Measurements from ENCODE around the gene CFAP73.
A peak's percentile ranks its signal among the peaks of the same experiment; 100 is the strongest.

The CFAP73 gene

DNA sequence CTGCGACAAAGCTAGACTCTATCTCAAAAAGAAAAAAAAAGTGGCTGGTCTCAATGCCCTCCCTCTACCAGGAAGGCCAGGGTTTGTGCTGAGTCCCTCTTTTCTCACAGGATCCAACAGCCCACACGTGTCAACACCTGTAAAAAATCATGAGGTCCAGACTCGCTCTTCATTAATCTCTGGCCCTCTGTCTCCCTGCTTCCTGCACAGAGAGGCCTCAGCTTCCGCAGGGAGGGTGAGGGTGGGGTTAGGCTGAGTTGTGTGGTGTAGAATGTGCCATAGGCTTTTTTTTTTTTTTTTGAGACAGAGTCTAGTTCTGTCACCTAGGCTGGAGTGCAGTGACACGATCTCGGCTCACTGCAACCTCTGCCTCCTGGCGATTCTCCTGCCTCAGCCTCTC lies 6.1 kb downstream of the CFAP73 start:
- H3K4me3 Mint-ChIP-seq = no peak overlapping the region
- DNase-seq = no peak
- H3K27ac Mint-ChIP-seq = no peak overlapping the region
- H3K36me3 Mint-ChIP-seq = peaks cover 20% of the 10 kb centered on the region
- no peaks in the 10 kb centered on the region for H3K9me3 Mint-ChIP-seq
- H3K27me3 Mint-ChIP-seq = peaks cover 47% of the 10 kb centered on the region
- CTCF ChIA-PET = interaction anchor here (0.7 kb wide), 2 partner anchors 20 to 400 kb away, joined by 3 read pairs; no protein-coding TSS in a partner anchor
- H3K4me1 Mint-ChIP-seq = peaks cover 42% of the 10 kb centered on the region

DNA sequence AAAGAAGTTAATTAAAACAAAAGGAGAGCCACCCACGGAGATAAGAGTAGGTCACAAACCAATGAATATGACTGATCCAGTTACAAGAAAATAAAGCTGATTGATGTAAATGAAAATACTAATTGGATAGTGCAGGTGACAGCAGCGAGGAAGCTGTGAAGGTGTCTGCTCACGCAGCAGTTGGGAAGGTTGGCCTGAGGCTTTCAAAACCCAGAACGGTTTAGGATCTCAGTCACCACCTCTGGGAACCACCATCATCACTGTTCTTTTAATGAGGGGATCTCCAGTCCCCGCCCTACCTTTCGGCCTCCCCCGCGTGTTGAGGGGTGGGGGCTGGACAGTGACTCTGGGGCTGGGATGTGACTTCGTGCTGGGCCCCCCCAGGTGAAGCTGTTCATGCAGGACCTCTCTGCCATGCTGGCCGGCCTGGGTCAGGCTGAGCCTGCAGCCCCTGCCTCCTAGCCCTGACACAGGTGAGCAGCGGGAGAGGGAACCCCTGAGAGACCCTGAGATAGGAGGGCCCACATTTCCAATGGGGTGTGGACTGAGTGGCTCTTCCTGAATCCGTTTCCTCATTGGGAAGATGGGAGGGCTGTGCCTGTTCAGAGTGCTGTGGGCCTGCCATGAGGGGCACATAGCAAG lies 7.8 kb downstream of the CFAP73 start:
- CTCF ChIA-PET = no interaction called here
- H3K4me1 Mint-ChIP-seq = peaks cover 37% of the 10 kb centered on the region
- H3K36me3 Mint-ChIP-seq = peaks cover 28% of the 10 kb centered on the region
- no peak overlapping the region for H3K27ac Mint-ChIP-seq
- no peak overlapping the region for H3K4me3 Mint-ChIP-seq
- H3K9me3 Mint-ChIP-seq = no peaks in the 10 kb centered on the region
- no peak for DNase-seq
- H3K27me3 Mint-ChIP-seq = peaks cover 34% of the 10 kb centered on the region

DNA sequence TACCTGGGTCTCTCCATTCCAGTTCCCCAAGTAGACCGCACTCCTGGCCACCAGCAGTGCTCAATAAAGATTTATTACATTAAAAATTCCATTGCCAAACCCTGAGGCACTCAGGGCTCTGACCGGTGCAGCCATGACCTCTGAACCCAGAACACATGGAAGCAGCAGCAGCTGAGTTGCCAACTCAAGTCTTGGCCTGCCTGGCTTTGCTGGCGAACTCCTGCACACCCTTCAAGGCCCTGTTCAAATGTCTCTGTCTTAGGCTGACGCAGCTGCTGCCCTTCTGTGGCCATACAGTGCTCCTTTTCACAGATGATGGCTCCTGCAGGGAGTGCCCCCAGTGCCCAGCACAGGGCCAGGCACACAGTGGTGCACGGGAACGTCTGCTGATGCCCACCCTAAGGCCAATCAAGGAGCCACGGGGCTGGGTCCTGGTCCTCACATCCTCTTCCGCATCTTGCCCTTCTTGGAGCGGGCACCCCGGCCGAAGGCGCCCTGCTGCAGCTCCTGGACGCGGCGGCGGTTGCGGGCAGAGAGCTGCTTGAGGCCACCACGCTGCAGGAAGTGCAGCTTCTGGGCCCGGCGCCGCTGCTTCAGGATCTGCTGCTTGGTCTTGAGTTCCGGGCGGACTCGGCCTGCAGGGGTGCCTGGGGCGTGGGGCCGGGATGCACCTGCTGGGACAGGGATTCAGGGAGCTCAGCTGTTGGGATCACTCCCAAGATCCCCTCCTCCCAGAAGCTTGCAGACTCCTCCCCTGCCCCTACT lies 9.1 kb downstream of the CFAP73 start:
- Mint-ChIP-seq H3K27ac (no peak overlapping the region), H3K36me3 (peaks cover 40% of the 10 kb centered on the region)
- CTCF ChIA-PET = interaction anchor here (0.7 kb wide), 1 partner anchor 9 kb away, joined by 3 read pairs; the partner anchor contains the start of gene CFAP73

DNA sequence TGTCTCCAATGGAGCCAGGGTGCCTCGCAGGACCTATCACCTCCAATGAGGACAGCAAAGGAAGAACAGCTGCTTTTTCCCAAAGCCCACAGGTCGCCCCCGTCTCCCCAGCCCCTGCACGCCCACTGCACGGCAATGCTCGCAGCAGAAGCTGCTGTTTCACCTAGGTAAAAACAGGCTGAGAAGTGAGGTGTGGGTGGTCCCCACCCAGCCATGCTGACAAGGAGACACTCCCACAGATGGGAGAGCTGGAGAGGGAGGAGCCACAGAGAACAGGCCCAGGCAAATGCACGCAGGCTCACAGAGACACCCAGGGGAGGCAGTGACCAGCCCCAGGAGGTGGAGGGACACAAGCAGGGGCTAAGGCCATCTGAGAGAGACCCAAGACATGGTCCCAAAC lies 10.4 kb downstream of the CFAP73 start:
- H3K4me1 Mint-ChIP-seq = peaks cover 16% of the 10 kb centered on the region
- peak overlapping the region; percentile 64 for H3K27ac Mint-ChIP-seq
- H3K4me3 Mint-ChIP-seq = no peak overlapping the region
- H3K27me3 Mint-ChIP-seq = peaks cover 8% of the 10 kb centered on the region
- H3K9me3 Mint-ChIP-seq = no peaks in the 10 kb centered on the region
- CTCF ChIA-PET = interaction anchor here (0.7 to 1.1 kb wide), 2 partner anchors 167 to 168 kb away, joined by 4 to 6 read pairs; no protein-coding TSS in a partner anchor
- no peak for DNase-seq
- H3K36me3 Mint-ChIP-seq = peaks cover 42% of the 10 kb centered on the region

More for the DNA sequence above, 9.1 kb downstream of the CFAP73 start:
- peaks cover 25% of the 10 kb centered on the region for H3K4me1 Mint-ChIP-seq
- H3K4me3 Mint-ChIP-seq = no peak overlapping the region
- DNase-seq = no peak
- H3K9me3 Mint-ChIP-seq = no peaks in the 10 kb centered on the region
- H3K27me3 Mint-ChIP-seq = peaks cover 21% of the 10 kb centered on the region

DNA sequence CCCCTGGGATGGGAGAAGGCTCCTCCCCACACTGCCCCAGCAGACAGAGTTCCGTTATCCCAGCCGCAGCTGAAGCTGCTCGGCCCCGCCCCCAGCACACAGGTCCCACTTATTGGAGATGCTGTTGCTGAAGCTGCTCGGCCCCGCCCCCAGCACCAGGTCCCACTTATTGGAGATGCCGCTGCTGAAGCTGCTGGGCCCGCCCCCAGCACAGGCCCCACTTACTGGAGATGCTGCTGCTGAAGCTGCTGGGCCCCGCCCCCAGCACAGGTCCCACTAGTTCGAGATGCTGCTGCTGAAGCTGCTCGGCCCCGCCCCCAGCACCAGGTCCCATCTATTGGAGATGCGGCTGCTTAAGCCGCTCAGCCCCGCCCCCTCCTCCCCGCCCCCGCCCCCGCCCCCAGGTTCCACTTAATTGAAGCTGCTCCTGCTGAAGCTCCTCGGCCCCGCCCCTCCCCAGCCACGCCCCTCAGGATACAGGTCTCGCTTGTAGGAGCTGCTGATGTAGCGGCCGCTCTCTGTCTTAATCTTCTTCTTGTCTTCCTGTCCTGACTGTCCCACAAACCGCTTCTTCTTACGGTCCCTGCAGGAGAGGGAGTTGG lies 12.0 kb downstream of the CFAP73 start:
- Mint-ChIP-seq H3K27ac (no peak overlapping the region), H3K27me3 (no peaks in the 10 kb centered on the region), H3K4me3 (no peak overlapping the region), H3K36me3 (peaks cover 47% of the 10 kb centered on the region), H3K4me1 (peaks cover 7% of the 10 kb centered on the region), H3K9me3 (no peaks in the 10 kb centered on the region)
- no peak for DNase-seq
- CTCF ChIA-PET = interaction anchor here (2.6 kb wide), 1 partner anchor 13 kb away, joined by 11 read pairs; no protein-coding TSS in a partner anchor

DNA sequence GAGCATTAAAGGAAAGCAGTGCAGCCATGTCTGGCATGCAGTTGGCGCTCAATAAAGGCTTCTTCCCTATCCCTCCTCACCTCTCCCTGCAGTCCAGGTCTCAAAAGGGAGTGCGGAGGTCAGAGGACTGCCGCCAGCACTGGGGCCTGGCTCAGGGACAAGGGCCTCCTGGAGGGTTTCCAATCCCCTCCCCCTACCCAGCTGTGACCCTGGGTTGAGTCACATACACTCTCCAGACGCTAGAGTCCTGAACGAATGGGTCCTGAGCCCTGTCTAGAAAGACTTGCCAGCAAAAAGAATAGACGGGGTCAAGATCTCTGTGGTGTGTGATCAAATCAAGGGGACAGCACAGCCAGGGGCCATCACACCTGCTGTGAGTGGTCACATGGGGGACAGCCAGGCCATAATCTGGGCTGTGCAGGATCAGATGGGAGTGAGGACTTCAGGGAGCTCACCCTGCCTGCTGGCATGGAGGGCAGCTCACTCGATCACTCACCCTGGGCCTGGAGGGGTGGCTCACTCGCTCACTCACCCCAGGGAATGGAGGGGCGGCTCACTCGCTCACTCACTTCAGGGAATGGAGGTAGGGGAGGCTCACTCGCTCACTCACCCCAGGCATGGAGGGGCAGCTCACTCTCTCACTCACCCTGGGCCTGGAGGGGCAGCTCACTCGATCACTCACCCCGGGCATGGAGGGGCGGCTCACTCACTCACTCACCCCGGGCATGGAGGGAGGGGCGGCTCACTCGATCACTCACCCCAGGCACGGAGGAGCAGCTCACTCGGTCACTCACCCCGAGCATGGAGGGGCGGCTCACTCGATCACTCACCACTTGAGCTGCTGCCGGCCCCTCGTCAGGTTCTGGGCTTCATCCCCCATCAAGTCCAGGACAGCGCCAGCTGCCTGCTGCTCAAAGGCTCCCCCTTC lies 12.8 kb downstream of the CFAP73 start:
- CTCF ChIA-PET = interaction anchor here (1.6 to 2.6 kb wide), 2 partner anchors 9 to 12 kb away, joined by 3 to 11 read pairs; no protein-coding TSS in a partner anchor
- Mint-ChIP-seq H3K36me3 (peaks cover 46% of the 10 kb centered on the region), H3K9me3 (no peaks in the 10 kb centered on the region), H3K27me3 (no peaks in the 10 kb centered on the region), H3K27ac (peak overlapping the region; percentile 19), H3K4me3 (no peak overlapping the region), H3K4me1 (peaks cover 2% of the 10 kb centered on the region)
- DNase-seq = no peak

DNA sequence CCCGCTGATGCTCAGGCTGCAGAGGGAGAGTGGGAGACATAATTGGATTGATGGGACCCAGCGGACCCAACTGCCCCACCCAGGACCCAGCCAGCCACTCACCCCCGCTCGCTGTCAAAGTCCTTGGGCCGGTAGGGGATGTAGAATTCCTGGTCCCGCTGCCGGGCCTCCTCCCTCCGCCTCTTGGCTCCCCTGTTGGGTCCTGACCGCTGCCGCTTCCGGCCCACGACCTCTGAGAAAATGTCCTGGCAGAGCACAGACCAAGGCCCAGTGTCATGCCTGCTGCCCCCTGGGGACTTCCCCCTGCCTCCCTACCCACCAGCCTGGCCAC lies 13.5 kb downstream of the CFAP73 start:
- Mint-ChIP-seq H3K4me3 (no peak overlapping the region), H3K9me3 (no peaks in the 10 kb centered on the region), H3K4me1 (peaks cover 2% of the 10 kb centered on the region), H3K36me3 (peaks cover 46% of the 10 kb centered on the region), H3K27me3 (no peaks in the 10 kb centered on the region), H3K27ac (no peak overlapping the region)
- CTCF ChIA-PET = interaction anchor here (1.6 to 2.6 kb wide), 2 partner anchors 10 to 11 kb away, joined by 3 to 11 read pairs; no protein-coding TSS in a partner anchor
- no peak for DNase-seq

DNA sequence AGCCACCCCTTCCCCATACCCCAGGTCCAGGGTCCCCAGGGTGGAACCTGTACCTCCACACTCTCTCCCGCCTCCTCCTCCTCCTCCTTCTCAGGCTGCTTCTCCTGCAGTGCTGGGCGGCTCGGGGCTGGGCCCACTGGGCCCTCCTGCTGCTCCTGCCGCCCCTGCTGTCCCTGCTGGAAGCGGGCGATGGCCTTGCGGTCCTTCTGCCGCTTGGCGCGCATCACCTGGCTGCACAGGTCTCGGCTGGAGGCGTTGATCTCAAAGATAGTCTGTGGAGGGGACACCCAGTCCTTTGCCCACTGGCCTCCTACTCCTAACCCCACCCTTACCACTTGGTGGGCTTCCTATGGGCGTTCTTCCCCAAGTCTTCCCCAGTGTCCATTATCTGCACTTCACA lies 14.5 kb downstream of the CFAP73 start:
- H3K4me3 Mint-ChIP-seq = no peak overlapping the region
- CTCF ChIA-PET = interaction anchor here (1.5 to 1.6 kb wide), 2 partner anchors 9 to 11 kb away, joined by 3 to 6 read pairs; no protein-coding TSS in a partner anchor

DNA sequence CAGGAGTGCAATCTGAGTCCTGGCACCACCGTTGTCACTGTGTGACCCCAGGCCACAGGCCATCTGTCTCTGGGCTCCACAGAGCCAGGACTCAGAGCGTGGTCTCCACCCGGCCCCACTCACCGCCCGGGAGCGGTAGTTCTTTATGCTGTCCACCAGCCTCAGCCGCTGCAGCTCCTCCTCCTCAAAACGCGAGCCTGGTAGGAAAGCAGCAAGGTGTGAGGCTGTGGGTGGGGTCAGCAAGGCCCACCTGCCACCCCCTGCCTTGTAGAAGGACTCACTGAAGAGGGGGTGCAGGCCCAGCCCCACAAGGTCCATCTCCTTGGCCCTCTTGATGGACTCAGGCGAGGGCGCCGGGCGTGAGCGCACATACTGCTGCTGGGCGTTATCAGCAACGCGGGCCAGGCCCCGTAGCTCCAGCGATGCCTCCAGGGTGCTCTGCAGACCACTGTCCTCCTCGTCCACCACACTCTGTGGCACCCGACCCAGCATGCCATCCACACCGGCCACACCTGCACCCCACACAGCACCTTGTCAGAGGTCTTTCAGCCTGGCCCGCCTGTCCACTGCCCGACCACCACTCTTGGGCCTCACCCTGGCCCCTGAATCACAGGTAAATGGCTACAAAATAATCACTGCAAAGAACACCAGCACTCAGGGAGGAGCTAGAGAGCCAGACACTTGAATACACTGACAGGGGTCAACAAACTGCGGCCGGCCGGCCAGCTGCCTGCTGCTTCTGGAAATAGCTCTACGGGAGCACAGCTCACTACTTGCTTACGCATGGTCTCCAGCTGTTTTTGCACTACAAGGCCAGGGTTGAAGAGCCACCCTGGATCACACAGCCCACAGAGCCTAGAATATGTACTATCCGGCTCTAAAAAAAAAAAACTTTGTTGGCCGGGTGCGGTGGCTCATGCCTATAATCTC lies 16.3 kb downstream of the CFAP73 start:
- peaks cover 2% of the 10 kb centered on the region for H3K4me1 Mint-ChIP-seq
- no peak overlapping the region for H3K27ac Mint-ChIP-seq
- CTCF ChIA-PET = interaction anchor here (0.8 to 1.8 kb wide), 6 partner anchors 7 to 117 kb away, joined by 4 to 7 read pairs (median 4); no protein-coding TSS in a partner anchor
- DNase-seq = no peak
- H3K36me3 Mint-ChIP-seq = peaks cover 49% of the 10 kb centered on the region
- no peaks in the 10 kb centered on the region for H3K27me3 Mint-ChIP-seq
- H3K9me3 Mint-ChIP-seq = no peaks in the 10 kb centered on the region
- H3K4me3 Mint-ChIP-seq = no peak overlapping the region

More for the DNA sequence above, 14.5 kb downstream of the CFAP73 start:
- H3K4me1 Mint-ChIP-seq = peaks cover 2% of the 10 kb centered on the region
- no peak overlapping the region for H3K27ac Mint-ChIP-seq
- no peak for DNase-seq
- H3K27me3 Mint-ChIP-seq = no peaks in the 10 kb centered on the region
- no peaks in the 10 kb centered on the region for H3K9me3 Mint-ChIP-seq
- peaks cover 46% of the 10 kb centered on the region for H3K36me3 Mint-ChIP-seq

DNA sequence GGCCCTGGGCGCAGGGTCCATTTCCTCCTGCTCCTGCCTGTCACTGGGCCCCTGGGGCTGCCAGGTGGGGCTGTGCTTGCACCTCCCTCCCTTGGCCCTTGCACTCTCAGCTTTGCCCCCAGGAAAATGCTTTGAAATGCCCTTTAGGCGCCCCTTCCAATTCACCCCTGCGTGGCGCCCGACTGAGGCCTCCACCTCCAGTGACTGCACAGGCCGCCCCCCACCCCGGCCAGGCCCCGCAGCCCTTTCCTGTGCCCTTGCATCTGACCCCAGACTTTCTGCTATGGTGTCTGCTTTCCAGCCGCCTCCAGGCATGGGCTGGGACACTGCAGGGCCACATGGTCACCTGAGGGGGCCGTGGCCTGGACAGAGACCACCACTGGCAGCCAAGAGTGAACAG lies 18.3 kb downstream of the CFAP73 start:
- Mint-ChIP-seq H3K27ac (no peak overlapping the region), H3K4me3 (no peak overlapping the region), H3K27me3 (no peaks in the 10 kb centered on the region), H3K36me3 (peaks cover 53% of the 10 kb centered on the region), H3K4me1 (no peaks in the 10 kb centered on the region), H3K9me3 (no peaks in the 10 kb centered on the region)
- no peak for DNase-seq
- CTCF ChIA-PET = no interaction called here

DNA sequence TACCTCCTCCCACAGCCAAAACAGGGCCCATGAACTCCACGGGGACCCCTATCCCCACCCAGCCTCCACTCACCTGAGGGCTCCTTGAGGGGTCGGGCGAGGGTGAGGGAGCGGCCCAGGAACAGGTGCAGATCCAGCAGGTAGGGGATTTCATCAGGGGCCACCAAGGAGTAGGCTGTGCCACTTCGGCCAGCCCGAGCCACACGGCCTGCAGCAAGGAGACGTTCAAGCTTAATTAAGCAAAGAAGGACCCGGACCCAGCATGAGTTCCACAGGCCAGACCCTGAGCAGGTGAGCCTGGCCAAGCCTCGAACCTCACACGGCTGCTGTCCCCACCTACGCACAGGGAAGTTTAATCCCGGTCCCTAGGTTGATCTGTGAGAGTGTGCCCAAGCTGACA lies 20.2 kb downstream of the CFAP73 start:
- H3K27me3 Mint-ChIP-seq = no peaks in the 10 kb centered on the region
- CTCF ChIA-PET = no interaction called here
- no peak overlapping the region for H3K4me3 Mint-ChIP-seq
- no peak overlapping the region for H3K27ac Mint-ChIP-seq
- no peaks in the 10 kb centered on the region for H3K4me1 Mint-ChIP-seq
- peaks cover 54% of the 10 kb centered on the region for H3K36me3 Mint-ChIP-seq
- DNase-seq = no peak
- H3K9me3 Mint-ChIP-seq = no peaks in the 10 kb centered on the region

DNA sequence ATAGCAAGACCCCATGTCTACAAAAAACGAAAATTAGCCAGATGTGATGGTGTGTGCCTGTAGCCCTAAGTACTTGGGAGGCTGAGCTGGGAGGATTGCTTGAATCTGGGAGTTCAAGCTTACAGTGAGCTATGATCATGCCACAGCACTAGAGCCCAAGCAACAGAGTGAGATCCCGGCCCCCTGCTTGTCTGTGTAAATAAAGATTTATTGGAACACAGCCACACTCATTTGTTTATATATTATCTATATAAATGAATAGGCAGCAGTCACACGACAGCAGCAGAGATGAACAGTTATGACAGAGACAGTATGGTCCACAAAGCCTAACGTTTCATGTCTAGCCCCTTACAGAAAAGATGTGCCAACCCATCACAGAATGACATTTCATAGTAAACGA lies 20.9 kb downstream of the CFAP73 start:
- Mint-ChIP-seq H3K4me1 (no peaks in the 10 kb centered on the region), H3K4me3 (no peak overlapping the region), H3K9me3 (no peaks in the 10 kb centered on the region), H3K36me3 (peaks cover 58% of the 10 kb centered on the region), H3K27ac (no peak overlapping the region), H3K27me3 (no peaks in the 10 kb centered on the region)
- DNase-seq = no peak
- CTCF ChIA-PET = interaction anchor here (1.3 to 7.0 kb wide), 2 partner anchors 55 to 177 kb away, joined by 6 to 41 read pairs; no protein-coding TSS in a partner anchor

DNA sequence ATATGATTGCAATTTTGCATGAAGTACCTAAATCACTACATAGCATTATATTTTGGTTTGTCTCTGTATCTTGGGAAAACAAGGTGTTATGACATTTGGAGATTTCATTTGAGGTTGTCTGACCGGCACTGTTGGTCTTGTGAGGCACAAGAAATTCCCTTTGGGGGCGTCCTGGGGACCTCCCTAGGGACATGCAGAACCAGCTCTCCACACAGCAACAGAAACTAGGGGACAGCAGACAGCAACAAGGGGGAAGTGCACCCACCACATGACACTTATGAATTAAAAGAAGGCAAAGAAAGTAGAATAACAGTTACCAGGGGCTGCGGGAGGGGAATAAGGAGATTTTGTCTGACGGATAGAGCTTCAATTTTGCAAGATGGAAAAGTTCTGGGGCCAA lies 21.4 kb downstream of the CFAP73 start:
- DNase-seq = no peak
- Mint-ChIP-seq H3K27ac (no peak overlapping the region), H3K9me3 (no peaks in the 10 kb centered on the region), H3K4me1 (no peaks in the 10 kb centered on the region), H3K27me3 (no peaks in the 10 kb centered on the region), H3K36me3 (peaks cover 56% of the 10 kb centered on the region), H3K4me3 (no peak overlapping the region)
- CTCF ChIA-PET = interaction anchor here (1.3 to 7.0 kb wide), 2 partner anchors 55 to 177 kb away, joined by 6 to 41 read pairs; no protein-coding TSS in a partner anchor

Data from activated naive CD4-positive, alpha-beta T cell treated with anti-CD3 and anti-CD28 coated beads, Interleukin-2, amount 10 ng/mL, durations not matched to agents 7 days and 5 days (primary cell).